HG03196 (cell line): ENCODE results near the gene ANXA7.
"Not testable (repeated sequence)": the region's sequence is repeated elsewhere in the genome, so short reads cannot be mapped to it uniquely, and the experiment has no call there.

Source experiments
- ATAC-seq: cut with Tn5 transposase; IDR thresholded peaks from one replicate; pipeline ENCODE4 v1.9.1; 2021; ENCODE audit not compliant: unreplicated experiment

The ANXA7 gene

GRCh38 chr10:73340121-73340520 is 73.7 kb downstream of the ANXA7 start:
- ATAC-seq, result no peak

GRCh38 chr10:73339436-73339835 is 74.4 kb downstream of the ANXA7 start:
- no peak for ATAC-seq

DNA sequence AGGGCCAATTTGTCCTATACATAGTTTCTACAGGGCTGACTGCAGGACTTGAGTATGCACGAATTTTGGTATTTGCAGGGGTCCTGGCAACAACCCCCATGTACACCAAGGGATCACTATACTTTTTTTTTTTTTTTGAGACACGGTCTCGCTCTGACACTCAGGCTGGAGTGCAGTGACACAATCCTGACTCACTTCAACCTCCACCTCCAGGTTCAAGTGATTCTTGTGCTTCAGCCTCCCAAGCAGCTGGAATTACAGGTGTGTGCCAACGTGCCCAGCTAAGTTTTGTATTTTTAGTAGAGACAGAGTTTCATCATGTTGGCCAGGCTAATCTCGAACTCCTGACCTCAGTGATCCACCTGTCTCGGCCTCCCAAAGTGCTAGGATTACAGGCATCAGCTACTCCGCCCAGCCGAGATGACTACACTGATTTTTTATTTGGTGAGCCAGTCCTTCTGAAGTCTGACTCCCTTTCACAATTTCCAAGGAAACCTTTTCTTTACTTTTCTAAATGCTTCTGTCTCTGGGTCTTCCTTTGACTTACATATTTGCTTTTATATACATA is 75.0 kb downstream of the ANXA7 start:
- ATAC-seq, result no peak

- ATAC-seq, result no peak
Measured at GRCh38 chr10:73333202-73333601, 80.7 kb downstream of the ANXA7 start.

DNA sequence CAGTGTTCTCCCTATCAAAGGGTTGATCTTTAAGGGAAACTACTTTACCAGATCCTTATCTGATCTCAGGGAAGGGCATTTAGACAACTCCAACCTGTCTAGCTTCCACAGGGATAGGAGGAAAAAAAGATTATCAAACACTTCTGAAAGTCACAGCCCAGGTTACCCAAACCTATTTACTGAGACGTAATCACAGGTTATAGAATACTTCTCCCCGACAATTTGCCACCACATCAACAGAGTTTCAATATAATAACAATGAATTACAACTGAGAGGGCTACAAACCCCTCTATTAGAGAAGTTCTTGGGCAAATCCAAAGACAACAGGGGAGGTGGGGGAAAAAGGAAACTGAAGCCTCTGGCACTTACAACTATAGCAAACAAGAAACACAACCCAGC is 81.5 kb downstream of the ANXA7 start:
- ATAC-seq, result no peak

GRCh38 chr10:73328523-73328922 is 85.3 kb downstream of the ANXA7 start:
- ATAC-seq, result not testable (repeated sequence)

GRCh38 chr10:73325290-73325689 is 88.6 kb downstream of the ANXA7 start:
- not testable (repeated sequence) for ATAC-seq
